Measurements from ENCODE around the gene KAZALD1.

Gene KAZALD1

DNA sequence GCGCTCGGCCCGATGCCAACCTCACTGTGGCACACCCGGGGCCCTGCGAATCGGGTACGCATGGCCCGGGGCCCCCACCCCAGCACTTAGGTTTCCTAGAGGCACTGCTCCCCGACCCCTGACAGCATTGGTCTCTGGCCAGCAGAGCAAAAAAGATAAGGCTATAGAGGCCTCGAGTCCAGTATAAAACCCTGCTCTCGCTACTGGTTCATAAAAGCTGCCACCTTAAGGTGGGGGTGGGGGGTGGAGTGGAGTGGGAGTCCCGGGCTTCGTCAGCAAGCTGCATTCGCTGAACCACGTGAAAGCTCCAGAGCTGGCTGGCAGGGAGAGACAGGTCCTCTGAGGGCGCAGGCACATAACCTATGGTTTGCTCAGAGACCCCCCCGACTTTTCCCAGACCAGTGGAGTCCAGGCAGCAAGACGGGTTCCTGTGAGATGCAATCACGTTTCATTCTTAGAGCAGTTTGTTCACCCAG, 1.3 kb downstream of the KAZALD1 start:
- no peak for TF ChIP-seq EZH2 (IDR thresholded peaks at IDR 0.05; ENCODE audit: borderline replicate concordance, low read length)
- TF ChIP-seq, protein P1, sequence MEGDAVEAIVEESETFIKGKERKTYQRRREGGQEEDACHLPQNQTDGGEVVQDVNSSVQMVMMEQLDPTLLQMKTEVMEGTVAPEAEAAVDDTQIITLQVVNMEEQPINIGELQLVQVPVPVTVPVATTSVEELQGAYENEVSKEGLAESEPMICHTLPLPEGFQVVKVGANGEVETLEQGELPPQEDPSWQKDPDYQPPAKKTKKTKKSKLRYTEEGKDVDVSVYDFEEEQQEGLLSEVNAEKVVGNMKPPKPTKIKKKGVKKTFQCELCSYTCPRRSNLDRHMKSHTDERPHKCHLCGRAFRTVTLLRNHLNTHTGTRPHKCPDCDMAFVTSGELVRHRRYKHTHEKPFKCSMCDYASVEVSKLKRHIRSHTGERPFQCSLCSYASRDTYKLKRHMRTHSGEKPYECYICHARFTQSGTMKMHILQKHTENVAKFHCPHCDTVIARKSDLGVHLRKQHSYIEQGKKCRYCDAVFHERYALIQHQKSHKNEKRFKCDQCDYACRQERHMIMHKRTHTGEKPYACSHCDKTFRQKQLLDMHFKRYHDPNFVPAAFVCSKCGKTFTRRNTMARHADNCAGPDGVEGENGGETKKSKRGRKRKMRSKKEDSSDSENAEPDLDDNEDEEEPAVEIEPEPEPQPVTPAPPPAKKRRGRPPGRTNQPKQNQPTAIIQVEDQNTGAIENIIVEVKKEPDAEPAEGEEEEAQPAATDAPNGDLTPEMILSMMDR (IDR thresholded peaks at IDR 0.05; ENCODE audit: low read length): no peak
- H3K9ac ChIP-seq (ENCODE audit: low read length): peak overlapping the region; percentile 22; the same call in 1 of the 2 replicates
- H4K20me1 ChIP-seq (ENCODE audit: insufficient read depth, low read length): no peaks in the 10 kb centered on the region
- H3F3A ChIP-seq (ENCODE audit: insufficient read depth, low read length): no peaks in the 10 kb centered on the region
- no peak overlapping the region for H2AFZ ChIP-seq (ENCODE audit: low read length)
- peak overlapping the region; percentile 93; the same call in 1 of the 2 replicates for H3K4me2 ChIP-seq (ENCODE audit: low read length)
- H3K27ac ChIP-seq (ENCODE audit: low read depth, low read length, poor library complexity, severe bottlenecking): no peak overlapping the region
- no peaks in the 10 kb centered on the region for H3K36me3 ChIP-seq (ENCODE audit: insufficient read depth, low read length)
- H3K9me3 ChIP-seq (ENCODE audit: low read length): no peaks in the 10 kb centered on the region
- peaks cover 46% of the 10 kb centered on the region for H3K4me1 ChIP-seq (ENCODE audit: insufficient read depth, low read length, severe bottlenecking)
- H3K79me2 ChIP-seq (ENCODE audit: insufficient read depth, low read length): 0 out of 2 replicates have a peak, but pooled peaks cover 3% of the 10 kb centered on the region
- peak overlapping the region; percentile 39 for H3K4me3 ChIP-seq (ENCODE audit: low read depth, low read length, poor library complexity, severe bottlenecking)
- H3K27me3 ChIP-seq (ENCODE audit: insufficient read depth, low read length): no peaks in the 10 kb centered on the region
- H3K9me2 ChIP-seq (ENCODE audit: low read depth, low read length): no peaks in the 10 kb centered on the region

DNA sequence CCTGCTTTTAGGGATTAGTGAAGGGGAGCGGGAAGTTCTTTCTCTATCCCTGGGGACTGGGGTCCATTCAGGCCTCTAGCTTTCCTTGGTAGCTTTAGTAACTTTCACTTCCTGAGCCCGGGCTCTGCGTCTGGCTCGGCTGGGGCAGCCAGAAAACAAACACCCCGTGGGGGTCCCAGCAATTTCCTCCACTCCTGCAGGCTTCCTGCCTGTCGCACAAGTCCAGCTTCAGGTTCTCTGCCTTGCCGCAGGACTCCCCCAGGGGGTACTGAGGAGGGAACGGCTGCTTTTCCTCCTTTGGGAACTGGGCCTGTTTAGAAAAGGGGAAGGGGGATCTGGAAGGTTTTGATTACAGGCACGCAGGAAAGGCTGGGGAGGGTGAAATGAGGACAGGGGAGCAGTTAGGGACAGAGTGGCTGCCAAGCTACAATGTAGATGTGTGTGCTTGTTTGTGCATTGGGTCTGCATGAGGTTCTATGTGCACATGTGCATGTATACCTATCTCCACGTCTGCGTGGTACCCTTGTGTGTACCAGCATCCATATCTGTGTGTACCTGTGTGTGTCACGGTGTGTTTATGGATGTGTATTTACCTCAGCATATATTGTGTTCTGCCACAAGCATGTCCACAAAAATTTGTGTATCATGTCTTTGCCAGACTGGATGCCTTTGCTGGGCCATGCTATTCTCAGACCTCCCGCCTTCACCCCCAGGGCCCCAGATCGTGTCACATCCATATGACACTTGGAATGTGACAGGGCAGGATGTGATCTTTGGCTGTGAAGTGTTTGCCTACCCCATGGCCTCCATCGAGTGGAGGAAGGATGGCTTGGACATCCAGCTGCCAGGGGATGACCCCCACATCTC, 2.0 kb downstream of the KAZALD1 start:
- H2AFZ ChIP-seq (ENCODE audit: low read length): no peak overlapping the region
- H3K79me2 ChIP-seq (ENCODE audit: insufficient read depth, low read length): 0 out of 2 replicates have a peak, but pooled peaks cover under 1% of the 10 kb centered on the region
- H3K4me2 ChIP-seq (ENCODE audit: low read length): no peak overlapping the region
- TF ChIP-seq, protein P1 (IDR thresholded peaks at IDR 0.05; ENCODE audit: low read length): no peak
- TF ChIP-seq EZH2 (IDR thresholded peaks at IDR 0.05; ENCODE audit: borderline replicate concordance, low read length): no peak
- H3F3A ChIP-seq (ENCODE audit: insufficient read depth, low read length): no peaks in the 10 kb centered on the region
- H3K27me3 ChIP-seq (ENCODE audit: insufficient read depth, low read length): no peaks in the 10 kb centered on the region
- no peak overlapping the region for H3K4me3 ChIP-seq (ENCODE audit: low read depth, low read length, poor library complexity, severe bottlenecking)
- H3K36me3 ChIP-seq (ENCODE audit: insufficient read depth, low read length): no peaks in the 10 kb centered on the region
- H3K4me1 ChIP-seq (ENCODE audit: insufficient read depth, low read length, severe bottlenecking): peaks cover 46% of the 10 kb centered on the region
- H3K9ac ChIP-seq (ENCODE audit: low read length): no peak overlapping the region
- H4K20me1 ChIP-seq (ENCODE audit: insufficient read depth, low read length): no peaks in the 10 kb centered on the region
- no peak overlapping the region for H3K27ac ChIP-seq (ENCODE audit: low read depth, low read length, poor library complexity, severe bottlenecking)
- H3K9me2 ChIP-seq (ENCODE audit: low read depth, low read length): no peaks in the 10 kb centered on the region
- H3K9me3 ChIP-seq (ENCODE audit: low read length): no peaks in the 10 kb centered on the region

DNA sequence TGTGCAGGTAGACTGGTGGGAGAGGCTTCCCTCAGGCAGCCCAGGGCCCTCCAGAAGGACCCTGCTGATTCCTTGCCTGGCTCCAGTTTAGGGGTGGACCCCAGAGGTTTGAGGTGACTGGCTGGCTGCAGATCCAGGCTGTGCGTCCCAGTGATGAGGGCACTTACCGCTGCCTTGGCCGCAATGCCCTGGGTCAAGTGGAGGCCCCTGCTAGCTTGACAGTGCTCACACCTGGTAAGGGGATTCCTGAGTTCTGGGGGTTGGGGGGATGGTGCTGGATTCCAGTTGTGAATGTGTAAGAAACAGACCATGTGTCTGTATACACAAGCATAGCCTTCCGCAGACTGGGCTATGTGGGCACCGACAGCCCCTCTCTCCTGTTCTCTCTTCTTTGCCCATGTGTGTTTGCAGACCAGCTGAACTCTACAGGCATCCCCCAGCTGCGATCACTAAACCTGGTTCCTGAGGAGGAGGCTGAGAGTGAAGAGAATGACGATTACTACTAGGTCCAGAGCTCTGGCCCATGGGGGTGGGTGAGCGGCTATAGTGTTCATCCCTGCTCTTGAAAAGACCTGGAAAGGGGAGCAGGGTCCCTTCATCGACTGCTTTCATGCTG, 2.7 kb downstream of the KAZALD1 start:
- H4K20me1 ChIP-seq (ENCODE audit: insufficient read depth, low read length): no peaks in the 10 kb centered on the region
- H3F3A ChIP-seq (ENCODE audit: insufficient read depth, low read length): no peaks in the 10 kb centered on the region
- no peaks in the 10 kb centered on the region for H3K27me3 ChIP-seq (ENCODE audit: insufficient read depth, low read length)
- no peaks in the 10 kb centered on the region for H3K9me3 ChIP-seq (ENCODE audit: low read length)
- no peaks in the 10 kb centered on the region for H3K36me3 ChIP-seq (ENCODE audit: insufficient read depth, low read length)
- no peak overlapping the region for H3K4me2 ChIP-seq (ENCODE audit: low read length)
- no peaks in the 10 kb centered on the region for H3K9me2 ChIP-seq (ENCODE audit: low read depth, low read length)
- H3K79me2 ChIP-seq (ENCODE audit: insufficient read depth, low read length): no peaks in the 10 kb centered on the region
- H3K9ac ChIP-seq (ENCODE audit: low read length): no peak overlapping the region
- no peak for TF ChIP-seq EZH2 (IDR thresholded peaks at IDR 0.05; ENCODE audit: borderline replicate concordance, low read length)
- TF ChIP-seq, protein P1 (IDR thresholded peaks at IDR 0.05; ENCODE audit: low read length): no peak
- H3K27ac ChIP-seq (ENCODE audit: low read depth, low read length, poor library complexity, severe bottlenecking): no peak overlapping the region
- H3K4me1 ChIP-seq (ENCODE audit: insufficient read depth, low read length, severe bottlenecking): peaks cover 41% of the 10 kb centered on the region
- H2AFZ ChIP-seq (ENCODE audit: low read length): no peak overlapping the region
- no peak overlapping the region for H3K4me3 ChIP-seq (ENCODE audit: low read depth, low read length, poor library complexity, severe bottlenecking)

Measured in OCI-LY1 (cell line).